ENCODE results near the gene SHC3. TPM values are rescaled to one million over a fixed set of nuclear protein-coding genes. Genes with fewer than 3 reads are reported as not detected.

SHC3 gene
- total and polyA plus RNA-seq, 8 donors: 0.15 to 1.7 (median 1.0) TPM

DNA sequence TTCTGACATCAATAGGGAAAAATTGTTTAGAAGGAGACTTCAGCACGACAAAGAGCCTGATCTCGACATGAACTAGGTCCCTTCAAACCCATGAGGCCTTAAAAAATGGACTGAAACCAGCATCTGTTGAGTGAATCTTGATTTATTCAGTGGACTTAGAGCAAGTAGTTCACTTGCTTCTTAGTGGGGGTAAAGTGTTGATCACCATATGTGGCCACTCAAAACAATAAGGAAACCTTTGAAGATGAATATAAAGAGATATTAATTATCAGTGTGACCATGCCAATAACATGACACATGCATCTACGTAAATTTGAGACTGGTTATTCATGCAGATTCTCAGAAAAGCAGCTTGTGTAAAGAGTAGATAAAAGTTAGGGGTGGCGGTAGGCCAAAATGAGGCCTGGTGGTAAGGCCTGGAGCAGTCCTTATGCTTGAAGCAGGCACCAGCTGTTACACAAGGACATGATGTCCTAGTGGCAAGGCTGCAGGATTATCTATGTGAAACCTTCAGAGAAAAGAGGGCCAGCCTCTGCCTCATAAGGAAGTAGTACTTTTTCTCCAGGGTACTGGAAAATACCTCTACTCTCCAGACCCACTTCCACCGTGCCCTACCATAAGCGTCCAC is 126.0 kb downstream of the SHC3 start:
- Histone ChIP-seq H3K4me3 (no peak overlapping the region), H3K27me3 (no peaks in the 10 kb centered on the region), H3K9me3 (no peaks in the 10 kb centered on the region), H3K4me1 (no peaks in the 10 kb centered on the region), H3K36me3 (no peaks in the 10 kb centered on the region), H3K27ac (no peak overlapping the region)
- intact Hi-C loops (cut with DNase I; ENCODE audit: low total_unique reads): no loop called here
- TF ChIP-seq EP300 (IDR thresholded peaks at IDR 0.05) (no peak), POLR2A (IDR thresholded peaks at IDR 0.05) (no peak), POLR2AphosphoS5 (IDR thresholded peaks at IDR 0.05) (no peak), CTCF (IDR thresholded peaks at IDR 0.05) (no peak)
- WGBS, 5 donors: 85 to 88% (median 88%) methylated on average over 6 of the region's 6 CpGs
- DNase-seq: no peak

DNA sequence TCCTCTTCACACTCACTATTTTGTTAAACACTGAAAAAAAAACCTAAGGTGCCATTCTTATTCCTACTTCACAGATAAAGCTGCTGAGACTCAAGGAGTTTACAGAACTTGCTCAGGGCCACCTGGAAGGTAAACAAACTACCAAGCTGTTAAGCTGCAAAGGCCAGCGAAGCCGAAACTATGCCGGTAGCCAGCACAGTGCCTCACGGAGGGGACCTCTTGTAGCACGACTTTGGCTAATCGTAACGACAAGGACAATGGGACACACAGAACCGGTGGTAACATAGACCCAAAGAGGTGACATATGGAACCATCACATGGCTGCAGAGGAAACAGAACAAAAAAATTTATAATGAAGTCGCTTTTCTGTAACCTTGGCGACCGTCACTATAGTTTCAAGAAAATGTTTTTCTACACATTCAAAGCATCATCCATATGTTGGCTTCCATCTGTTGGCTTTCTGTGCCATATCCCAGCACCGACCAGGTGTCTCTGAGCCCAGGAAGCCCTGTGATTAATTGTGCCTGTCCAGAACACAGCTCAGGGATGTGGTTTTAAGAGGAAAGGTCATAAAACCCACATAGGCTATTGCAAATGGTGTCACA is 127.1 kb downstream of the SHC3 start:
- Histone ChIP-seq H3K27ac (no peak overlapping the region), H3K36me3 (no peaks in the 10 kb centered on the region), H3K4me3 (no peak overlapping the region), H3K4me1 (no peaks in the 10 kb centered on the region), H3K9me3 (no peaks in the 10 kb centered on the region), H3K27me3 (no peaks in the 10 kb centered on the region)
- intact Hi-C loops (cut with DNase I; ENCODE audit: low total_unique reads): no loop called here
- 71 to 84% (median 81%) methylated on average over 12 of the region's 12 CpGs for WGBS, 5 donors
- no peak for TF ChIP-seq EP300 (IDR thresholded peaks at IDR 0.05)
- no peak for DNase-seq

- DNase-seq: no peak
- 86 to 89% (median 87%) methylated on average over 8 of the region's 8 CpGs for WGBS, 5 donors
- Histone ChIP-seq H3K36me3 (no peaks in the 10 kb centered on the region), H3K27me3 (no peaks in the 10 kb centered on the region), H3K4me1 (no peaks in the 10 kb centered on the region), H3K9me3 (no peaks in the 10 kb centered on the region), H3K4me3 (no peak overlapping the region), H3K27ac (no peak overlapping the region)
- no peak for TF ChIP-seq CTCF (IDR thresholded peaks at IDR 0.05)
- TF ChIP-seq POLR2AphosphoS5 (IDR thresholded peaks at IDR 0.05): no peak
- no peak for TF ChIP-seq EP300 (IDR thresholded peaks at IDR 0.05)
- TF ChIP-seq POLR2A (IDR thresholded peaks at IDR 0.05): no peak
- intact Hi-C loops (cut with DNase I; ENCODE audit: low total_unique reads): no loop called here
Observed at GRCh38 chr9:89049646-89050045, 129.0 kb downstream of the SHC3 start.

DNA sequence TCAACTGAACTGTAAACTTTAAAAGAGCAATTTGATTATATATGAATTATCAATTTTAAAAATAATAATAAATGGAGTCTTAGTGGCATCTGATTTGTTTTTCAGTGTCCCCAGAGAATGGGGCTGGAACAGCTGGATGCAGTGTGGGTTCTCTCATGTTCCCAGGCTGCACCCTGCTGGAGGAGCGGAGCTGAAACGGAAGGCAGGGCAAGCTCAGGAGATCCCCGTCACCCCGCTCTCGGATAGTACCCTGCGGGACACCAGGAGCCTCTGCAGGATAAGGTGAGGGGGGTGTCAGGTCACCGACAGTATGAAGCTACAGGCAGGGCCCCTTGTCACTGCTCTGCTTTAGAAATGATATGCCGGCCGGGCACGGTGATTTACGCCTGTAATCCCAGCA is 130.0 kb downstream of the SHC3 start:
- Histone ChIP-seq H3K4me1 (no peaks in the 10 kb centered on the region), H3K4me3 (no peak overlapping the region), H3K36me3 (no peaks in the 10 kb centered on the region), H3K9me3 (no peaks in the 10 kb centered on the region), H3K27ac (no peak overlapping the region), H3K27me3 (no peaks in the 10 kb centered on the region)
- 91 to 97% (median 95%) methylated on average over 11 of the region's 11 CpGs for WGBS, 5 donors
- no peak for TF ChIP-seq EP300 (IDR thresholded peaks at IDR 0.05)
- TF ChIP-seq POLR2A (IDR thresholded peaks at IDR 0.05): no peak
- no peak for TF ChIP-seq POLR2AphosphoS5 (IDR thresholded peaks at IDR 0.05)
- TF ChIP-seq CTCF (IDR thresholded peaks at IDR 0.05): no peak
- intact Hi-C loops (cut with DNase I; ENCODE audit: low total_unique reads): no loop called here
- no peak for DNase-seq

DNA sequence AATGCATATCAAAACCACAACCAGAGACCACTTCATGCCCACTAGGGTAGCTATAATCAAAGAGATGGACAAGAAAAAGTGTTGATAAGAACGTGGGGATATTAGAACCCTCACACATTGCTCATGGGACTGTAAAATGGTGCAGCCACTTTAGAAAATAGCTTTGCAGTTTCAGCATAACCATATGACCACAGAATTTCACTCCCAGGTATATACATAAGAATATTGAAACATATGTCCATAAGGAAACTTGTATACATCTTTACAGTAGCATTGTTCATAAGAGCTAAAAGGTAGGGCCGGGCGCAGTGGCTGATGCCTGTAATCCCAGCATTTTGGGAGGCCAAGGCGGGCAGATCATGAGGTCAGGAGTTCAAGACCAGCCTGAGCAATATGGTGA is 131.0 kb downstream of the SHC3 start:
- Histone ChIP-seq H3K36me3 (no peaks in the 10 kb centered on the region), H3K4me1 (no peaks in the 10 kb centered on the region), H3K27me3 (no peaks in the 10 kb centered on the region), H3K4me3 (no peak overlapping the region), H3K9me3 (no peaks in the 10 kb centered on the region), H3K27ac (no peak overlapping the region)
- WGBS, 5 donors: 83 to 90% (median 85%) methylated on average over 4 of the region's 4 CpGs
- no peak for TF ChIP-seq POLR2AphosphoS5 (IDR thresholded peaks at IDR 0.05)
- no peak for TF ChIP-seq CTCF (IDR thresholded peaks at IDR 0.05)
- no peak for TF ChIP-seq EP300 (IDR thresholded peaks at IDR 0.05)
- intact Hi-C loops (cut with DNase I; ENCODE audit: low total_unique reads): no loop called here
- no peak for DNase-seq

Data from stomach (tissue), 9 donors.